ENCODE measurements around the gene SCAMP2. TPM values are rescaled to one million over a fixed set of nuclear protein-coding genes. Genes with fewer than 3 reads are reported as not detected.

The SCAMP2 gene
- total and polyA plus RNA-seq, 4 donors = 21.7 to 42.5 (median 29.1) TPM

GRCh38 chr15:74913041-74913440 is 39.9 kb upstream of the SCAMP2 start:
- peaks cover 14 to 31% (median 20%) of the 10 kb centered on the region in 4 donors for H3K36me3 ChIP-seq (ENCODE audit: control insufficient read depth in 4 of 4, insufficient read depth in 3 of 4, low read depth in 1 of 4, low read length in 3 of 4)
- no peaks in the 10 kb centered on the region for H3K4me1 ChIP-seq (ENCODE audit: control insufficient read depth in 4 of 4, insufficient read depth in 4 of 4, low read length in 3 of 4)
- no peak overlapping the region for H3K4me3 ChIP-seq (ENCODE audit: low read depth in 1 of 3, low read length in 3 of 3)
- H3K27me3 ChIP-seq (ENCODE audit: control insufficient read depth in 4 of 4, insufficient read depth in 4 of 4, low read length in 3 of 4) = no peaks in the 10 kb centered on the region
- no peak for TF ChIP-seq ZBTB33 (IDR thresholded peaks at IDR 0.05)
- TF ChIP-seq NR2F2 (IDR thresholded peaks at IDR 0.05) = no peak
- no peak for TF ChIP-seq GABPA (IDR thresholded peaks at IDR 0.05 in 1 of 2, conservative IDR thresholded peaks at IDR 0.05 in 1 of 2)
- TF ChIP-seq MAX (IDR thresholded peaks at IDR 0.05) = no peak
- TF ChIP-seq FOXA1 (IDR thresholded peaks at IDR 0.05) = no peak
- no peak for TF ChIP-seq HNF4A (conservative IDR thresholded peaks at IDR 0.05)
- TF ChIP-seq EGR1 (IDR thresholded peaks at IDR 0.05; ENCODE audit: low read depth in 2 of 2) = no peak
- no peak for TF ChIP-seq CTCF (IDR thresholded peaks at IDR 0.05; ENCODE audit: low read depth, low read length, missing input control)
- no peaks in the 10 kb centered on the region for H3K9me3 ChIP-seq (ENCODE audit: control insufficient read depth in 4 of 4, low read length in 3 of 4)
- no peak for DNase-seq (ENCODE audit: low spot score)
- WGBS = 93% methylated on average over 9 of the region's 9 CpGs
- no peak overlapping the region for H3K27ac ChIP-seq (ENCODE audit: low read depth in 1 of 2, low read length in 2 of 2)
- no peak overlapping the region for H3K9ac ChIP-seq (ENCODE audit: low read depth in 1 of 2, low read length in 2 of 2)

- DNase-seq (ENCODE audit: low spot score) = no peak
- no peak overlapping the region for H3K9ac ChIP-seq (ENCODE audit: low read depth in 1 of 2, low read length in 2 of 2)
- no peak overlapping the region for H3K27ac ChIP-seq (ENCODE audit: low read depth in 1 of 2, low read length in 2 of 2)
- H3K4me1 ChIP-seq (ENCODE audit: control insufficient read depth in 4 of 4, insufficient read depth in 4 of 4, low read length in 3 of 4) = peaks cover 3 to 19% (median 17%) of the 10 kb centered on the region in 4 donors
- TF ChIP-seq JUND (IDR thresholded peaks at IDR 0.05) = no peak
- no peak for TF ChIP-seq FOXA1 (IDR thresholded peaks at IDR 0.05)
- no peak for TF ChIP-seq SP1 (IDR thresholded peaks at IDR 0.05)
- TF ChIP-seq FOXA2 (IDR thresholded peaks at IDR 0.05) = no peak
- TF ChIP-seq GABPA (IDR thresholded peaks at IDR 0.05 in 1 of 2, conservative IDR thresholded peaks at IDR 0.05 in 1 of 2) = no peak
- no peak for TF ChIP-seq NR2F2 (IDR thresholded peaks at IDR 0.05)
- TF ChIP-seq MAX (IDR thresholded peaks at IDR 0.05) = no peak
- no peak for TF ChIP-seq RXRA (IDR thresholded peaks at IDR 0.05)
- TF ChIP-seq EGR1 (IDR thresholded peaks at IDR 0.05; ENCODE audit: low read depth in 2 of 2) = no peak
- TF ChIP-seq HNF4G (IDR thresholded peaks at IDR 0.05) = no peak
- TF ChIP-seq RAD21 (IDR thresholded peaks at IDR 0.05) = no peak
- no peak for TF ChIP-seq CTCF (IDR thresholded peaks at IDR 0.05; ENCODE audit: low read depth, low read length, missing input control)
- TF ChIP-seq TAF1 (conservative IDR thresholded peaks at IDR 0.05) = no peak
- TF ChIP-seq HNF4A (conservative IDR thresholded peaks at IDR 0.05) = no peak
- no peaks in the 10 kb centered on the region for H3K27me3 ChIP-seq (ENCODE audit: control insufficient read depth in 4 of 4, insufficient read depth in 4 of 4, low read length in 3 of 4)
- no peak overlapping the region for H3K4me3 ChIP-seq (ENCODE audit: low read depth in 1 of 3, low read length in 3 of 3)
- H3K36me3 ChIP-seq (ENCODE audit: control insufficient read depth in 4 of 4, insufficient read depth in 3 of 4, low read depth in 1 of 4, low read length in 3 of 4) = peaks cover 3 to 15% (median 10%) of the 10 kb centered on the region in 4 donors
- H3K9me3 ChIP-seq (ENCODE audit: control insufficient read depth in 4 of 4, low read length in 3 of 4) = no peaks in the 10 kb centered on the region
- WGBS = 96% methylated on average over 4 of the region's 4 CpGs
These were observed 35.5 kb upstream of the SCAMP2 start for GRCh38 chr15:74908635-74909034.

Measured in liver (tissue), 9 donors.